CD4-positive, CD25-positive, alpha-beta regulatory T cell (primary cell): ENCODE data around the gene ZNF85. TPM values are rescaled to one million over a fixed set of nuclear protein-coding genes. Genes with fewer than 3 reads are reported as not detected.

Experiments used
- polyA plus RNA-seq, 4 donors: library from polyadenylated mRNA; unstranded; fragments of 300-500 nt; fragmentation: Illumina TruSeq; gene quantifications; one replicate each; pipeline ENCODE4 v1.2.3, GENCODE V29; 2021
- total RNA-seq: library from RNA; stranded (reverse); gene quantifications from one replicate; pipeline ENCODE4 v1.2.3, GENCODE V29; 2022

ZNF85 gene
- total and polyA plus RNA-seq, 5 donors from 2014 or later: 5.7 to 10.4 (median 8.8) TPM

Other genes starting within 250 kb of the ZNF85 start
- 7.4 TPM for gene ZNF66, start 146.9 kb upstream of the ZNF85 start, total RNA-seq
- gene ZNF66, start 146.9 kb upstream of the ZNF85 start, polyA plus RNA-seq: 1 to 10 TPM; 1.5 to 4.6 (median 2.4) TPM
- 37.6 TPM for gene ZNF430, start 97.4 kb downstream of the ZNF85 start, total RNA-seq
- gene ZNF430, start 97.4 kb downstream of the ZNF85 start, polyA plus RNA-seq: 10 to 100 TPM; 36.2 to 59.1 (median 49.5) TPM
- 14.7 TPM for gene ZNF714, start 159.0 kb downstream of the ZNF85 start, total RNA-seq
- 10 to 100 TPM; 12.0 to 15.4 (median 13.5) TPM for gene ZNF714, start 159.0 kb downstream of the ZNF85 start, polyA plus RNA-seq
- 23.9 TPM for gene ZNF431, start 218.8 kb downstream of the ZNF85 start, total RNA-seq
- gene ZNF431, start 218.8 kb downstream of the ZNF85 start, polyA plus RNA-seq: 10 to 100 TPM in 1 of 4 donors, 1 to 10 TPM in 3; 6.9 to 10.8 (median 7.9) TPM